OCI-LY1 (cell line): ENCODE measurements around the gene ADGRV1.

ENCODE experiments used
- H2AFZ ChIP-seq: fragments of 200-600 bp; sonication (generic), shearing (Covaris generic); 2 replicates; pipeline ENCODE4 v1.6.0; 2014; ENCODE audit warnings: antibody characterized with exemption, mild to moderate bottlenecking, low read length
- H3F3A ChIP-seq: fragments of 200-600 bp; sonication (generic), shearing (Covaris generic); 2 replicates; pipeline ENCODE4 v1.6.0; 2014; ENCODE audit warnings: mild to moderate bottlenecking, antibody characterized with exemption, low read length, moderate library complexity; ENCODE audit not compliant: insufficient read depth
- H3K27ac ChIP-seq: fragments of 200-600 bp; sonication (generic); 2 replicates; pipeline ENCODE4 v1.5.1; 2014; ENCODE audit warnings: low read length, mixed run types, mild to moderate bottlenecking, low read depth; ENCODE audit not compliant: poor library complexity, severe bottlenecking
- H3K27me3 ChIP-seq: fragments of 200-600 bp; sonication (generic); 2 replicates; pipeline ENCODE4 v1.6.0; 2014; ENCODE audit warnings: antibody characterized with exemption, mild to moderate bottlenecking, low read length, moderate library complexity; ENCODE audit not compliant: insufficient read depth
- H3K36me3 ChIP-seq: fragments of 200-600 bp; sonication (generic); 2 replicates; pipeline ENCODE4 v1.6.1; 2014; ENCODE audit warnings: mild to moderate bottlenecking, antibody characterized with exemption, low read length, moderate library complexity, mixed read lengths; ENCODE audit not compliant: insufficient read depth
- H3K4me1 ChIP-seq: fragments of 200-600 bp; sonication (generic); 2 replicates; pipeline ENCODE4 v1.5.1; 2014; ENCODE audit warnings: mild to moderate bottlenecking, low read length, moderate library complexity; ENCODE audit not compliant: insufficient read depth, severe bottlenecking
- H3K4me2 ChIP-seq: fragments of 200-600 bp; sonication (generic), shearing (Covaris generic); 2 replicates; pipeline ENCODE4 v1.6.1; 2014; ENCODE audit warnings: low read length
- H3K4me3 ChIP-seq: fragments of 200-600 bp; sonication (generic); 2 replicates; pipeline ENCODE4 v1.5.1; 2014; ENCODE audit warnings: low read length, low read depth, mild to moderate bottlenecking, mixed read lengths; ENCODE audit not compliant: poor library complexity, severe bottlenecking
- H3K79me2 ChIP-seq: fragments of 200-600 bp; shearing (Covaris generic); 2 replicates; pipeline ENCODE4 v1.6.1; 2016; ENCODE audit warnings: mixed run types, low read length, mixed read lengths; ENCODE audit not compliant: insufficient read depth
- H3K9ac ChIP-seq: fragments of 200-600 bp; sonication (generic), shearing (Covaris generic); 2 replicates; pipeline ENCODE4 v1.6.1; 2014; ENCODE audit warnings: mild to moderate bottlenecking, low read length, mixed read lengths
- H3K9me2 ChIP-seq: fragments of 200-600 bp; sonication (generic), shearing (Covaris generic); 2 replicates; pipeline ENCODE4 v1.6.1; 2014; ENCODE audit warnings: low read depth, mild to moderate bottlenecking, low read length, mixed read lengths
- H3K9me3 ChIP-seq: fragments of 200-600 bp; shearing (Covaris generic); 2 replicates; pipeline ENCODE4 v1.6.1; 2014; ENCODE audit warnings: low read length, mixed read lengths
- H4K20me1 ChIP-seq: fragments of 200-600 bp; sonication (generic), shearing (Covaris generic); 2 replicates; pipeline ENCODE4 v1.6.0; 2016; ENCODE audit warnings: mild to moderate bottlenecking, low read length; ENCODE audit not compliant: insufficient read depth
- CTCF ChIP-seq: fragments of 200-600 bp; sonication (generic), shearing (Covaris generic); IDR thresholded peaks from 2 replicates; pipeline ENCODE4 v1.5.1; 2017; ENCODE audit warnings: mild to moderate bottlenecking, antibody characterized with exemption, low read length, moderate library complexity, mixed read lengths
- EZH2 ChIP-seq: fragments of 200-600 bp; sonication (generic), shearing (Covaris generic); IDR thresholded peaks from 2 replicates; pipeline ENCODE4 v1.8.0; 2017; ENCODE audit warnings: borderline replicate concordance, mixed run types, mild to moderate bottlenecking, antibody characterized with exemption, low read length, moderate library complexity, mixed read lengths

Gene ADGRV1

GRCh38 chr5:91025449-91025848 lies 466.9 kb downstream of the ADGRV1 start:
- TF ChIP-seq CTCF, result no peak
- no peak for TF ChIP-seq EZH2
- Histone ChIP-seq H3K9me2 (no peaks in the 10 kb centered on the region), H2AFZ (no peak overlapping the region), H3K79me2 (no peaks in the 10 kb centered on the region), H3K4me1 (no peaks in the 10 kb centered on the region), H3K36me3 (no peaks in the 10 kb centered on the region), H3K4me3 (no peak overlapping the region), H3K27me3 (no peaks in the 10 kb centered on the region), H3K9ac (no peak overlapping the region), H4K20me1 (no peaks in the 10 kb centered on the region), H3K4me2 (no peak overlapping the region), H3K27ac (no peak overlapping the region), H3F3A (no peaks in the 10 kb centered on the region), H3K9me3 (no peaks in the 10 kb centered on the region)

GRCh38 chr5:91025956-91026355 lies 467.4 kb downstream of the ADGRV1 start:
- no peak for TF ChIP-seq EZH2
- no peak for TF ChIP-seq CTCF
- H3F3A ChIP-seq, result no peaks in the 10 kb centered on the region
- no peak overlapping the region for H3K4me2 ChIP-seq
- H3K27ac ChIP-seq, result no peak overlapping the region
- no peak overlapping the region for H3K9ac ChIP-seq
- H2AFZ ChIP-seq, result no peak overlapping the region
- H4K20me1 ChIP-seq, result no peaks in the 10 kb centered on the region
- H3K4me1 ChIP-seq, result no peaks in the 10 kb centered on the region
- no peaks in the 10 kb centered on the region for H3K27me3 ChIP-seq
- H3K9me3 ChIP-seq, result no peaks in the 10 kb centered on the region
- H3K79me2 ChIP-seq, result no peaks in the 10 kb centered on the region
- H3K4me3 ChIP-seq, result no peak overlapping the region
- no peaks in the 10 kb centered on the region for H3K36me3 ChIP-seq
- H3K9me2 ChIP-seq, result no peaks in the 10 kb centered on the region

- Histone ChIP-seq H3K9ac (no peak overlapping the region), H4K20me1 (no peaks in the 10 kb centered on the region), H3K79me2 (no peaks in the 10 kb centered on the region), H3K27me3 (no peaks in the 10 kb centered on the region), H3K4me1 (no peaks in the 10 kb centered on the region), H3F3A (no peaks in the 10 kb centered on the region), H3K9me2 (no peaks in the 10 kb centered on the region), H3K4me2 (no peak overlapping the region), H2AFZ (no peak overlapping the region), H3K9me3 (no peaks in the 10 kb centered on the region), H3K36me3 (no peaks in the 10 kb centered on the region), H3K27ac (no peak overlapping the region), H3K4me3 (no peak overlapping the region)
- no peak for TF ChIP-seq EZH2
- TF ChIP-seq CTCF, result no peak
Measured at GRCh38 chr5:91026466-91026865, 467.9 kb downstream of the ADGRV1 start.
